GM15510 (cell line): ENCODE measurements around the gene PRSS37.

ENCODE experiments used
- POLR2A ChIP-seq: IDR thresholded peaks from 3 replicates; pipeline ENCODE4 v1.6.1; 2011; ENCODE audit warnings: borderline replicate concordance; ENCODE audit not compliant: insufficient read length; ENCODE audit errors: extremely low read depth

PRSS37 gene

GRCh38 chr7:141841385-141841784 lies at the start of gene PRSS37:
Gene PRSS37 (minus strand): TSS chr7:141841485. CDS start chr7:141841049, 436 bp downstream.
- no peak for TF ChIP-seq POLR2A

- no peak for TF ChIP-seq POLR2A
Observed at GRCh38 chr7:141889321-141889720, 48.0 kb upstream of the PRSS37 start.

GRCh38 chr7:141884539-141885225 lies 43.4 kb upstream of the PRSS37 start:
- TF ChIP-seq POLR2A: no peak

- TF ChIP-seq POLR2A: no peak
Observed at GRCh38 chr7:141880960-141881359, 39.7 kb upstream of the PRSS37 start.

- no peak for TF ChIP-seq POLR2A
Observed at GRCh38 chr7:141877365-141877764, 36.1 kb upstream of the PRSS37 start.

GRCh38 chr7:141876371-141876770 lies 35.1 kb upstream of the PRSS37 start:
- no peak for TF ChIP-seq POLR2A

- no peak for TF ChIP-seq POLR2A
Observed at GRCh38 chr7:141875453-141875852, 34.2 kb upstream of the PRSS37 start.

- no peak for TF ChIP-seq POLR2A
Observed at GRCh38 chr7:141874787-141875186, 33.5 kb upstream of the PRSS37 start.

GRCh38 chr7:141872931-141873330 lies 31.6 kb upstream of the PRSS37 start:
- no peak for TF ChIP-seq POLR2A

- TF ChIP-seq POLR2A: no peak
Observed at GRCh38 chr7:141866974-141867373, 25.7 kb upstream of the PRSS37 start.

GRCh38 chr7:141864765-141865447 lies 23.6 kb upstream of the PRSS37 start:
- TF ChIP-seq POLR2A: no peak

GRCh38 chr7:141860207-141860606 lies 18.9 kb upstream of the PRSS37 start:
- TF ChIP-seq POLR2A: no peak

GRCh38 chr7:141847996-141848395 lies 6.7 kb upstream of the PRSS37 start:
- no peak for TF ChIP-seq POLR2A

GRCh38 chr7:141844256-141844655 lies 3.0 kb upstream of the PRSS37 start:
- TF ChIP-seq POLR2A: no peak

GRCh38 chr7:141842904-141843303 lies 1.6 kb upstream of the PRSS37 start:
- TF ChIP-seq POLR2A: no peak

- no peak for TF ChIP-seq POLR2A
Observed at GRCh38 chr7:141840708-141841107, 577 bp downstream of the PRSS37 start.
